Central memory CD4-positive, alpha-beta T cell (primary cell): ENCODE measurements around the gene IDI1.

Experiments used
- DNase-seq: peaks from one replicate; pipeline ENCODE4 v3.0.0; 2022

IDI1 gene

DNA sequence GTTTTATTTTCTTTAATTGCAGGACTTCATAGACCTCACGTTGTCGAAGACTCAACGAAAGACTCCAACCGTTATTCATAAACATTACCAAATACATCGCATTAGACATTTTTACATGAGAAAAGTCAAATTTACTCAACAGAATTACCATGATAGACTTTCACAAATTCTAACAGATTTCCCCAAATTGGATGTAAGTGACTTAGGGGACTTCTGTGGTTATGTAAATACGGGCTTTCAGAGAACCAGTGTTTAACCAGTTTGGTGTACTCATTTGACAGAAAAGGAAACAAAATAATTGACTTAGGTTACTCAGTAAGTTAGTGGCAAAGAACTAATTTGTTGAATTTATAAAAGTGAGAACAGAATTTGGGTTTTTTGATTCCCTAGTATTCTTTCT lies 56.5 kb downstream of the IDI1 start:
- DNase-seq: no peak

DNA sequence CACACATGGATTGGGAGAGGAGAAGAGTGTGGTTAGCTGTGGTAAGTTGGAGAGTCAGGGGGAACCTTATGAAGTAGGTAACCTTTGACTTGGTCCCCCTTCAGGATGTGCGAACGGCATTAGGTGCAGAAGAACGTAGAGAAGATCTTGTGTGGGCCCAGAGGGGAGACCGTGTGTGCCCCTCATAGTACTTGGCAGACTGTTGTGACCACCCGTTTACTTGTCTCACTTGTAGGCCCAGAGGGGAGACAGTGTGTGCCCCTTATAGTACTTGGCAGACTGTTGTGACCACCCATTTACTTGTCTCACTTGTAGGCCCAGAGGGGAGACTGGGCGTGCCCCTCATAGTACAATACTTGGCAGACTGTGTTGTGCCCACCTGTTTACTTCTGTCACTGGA lies 58.1 kb downstream of the IDI1 start:
- no peak for DNase-seq
